Neural cell (in vitro differentiated cells): Measurements from ENCODE around the gene MS4A18. TPM values are rescaled to one million over a fixed set of nuclear protein-coding genes. Genes with fewer than 3 reads are reported as not detected.

Source experiments
- H2AFZ ChIP-seq: fragments of 200-600, 300-800 bp; sonication (generic), shearing (Covaris generic); 2 replicates; pipeline ENCODE4 v1.6.0; 2014; ENCODE audit warnings: low read depth, mild to moderate bottlenecking, antibody characterized with exemption, low read length, moderate library complexity
- H3F3A ChIP-seq: fragments of 200-600 bp; shearing (Covaris generic); 2 replicates; pipeline ENCODE4 v1.6.1; 2016; ENCODE audit warnings: mild to moderate bottlenecking, moderate library complexity, mixed read lengths, antibody characterized with exemption, low read length; ENCODE audit not compliant: insufficient read depth, poor library complexity, severe bottlenecking
- H3K27ac ChIP-seq: fragments of 200-600, 300-800 bp; sonication (generic), shearing (Covaris generic); 2 replicates; pipeline ENCODE4 v1.5.1; 2014; ENCODE audit warnings: mild to moderate bottlenecking, low read length, moderate library complexity
- H3K27me3 ChIP-seq: fragments of 300-800, 200-600 bp; sonication (generic), shearing (Covaris generic); 2 replicates; pipeline ENCODE4 v1.6.0; 2014; ENCODE audit warnings: mild to moderate bottlenecking, low read depth, low read length, moderate library complexity; ENCODE audit not compliant: insufficient read depth
- H3K36me3 ChIP-seq: fragments of 300-800, 200-600 bp; sonication (generic), shearing (Covaris generic); 2 replicates; pipeline ENCODE4 v1.5.1; 2014; ENCODE audit warnings: mild to moderate bottlenecking, antibody characterized with exemption, low read length, moderate library complexity; ENCODE audit not compliant: insufficient read depth
- H3K4me2 ChIP-seq: fragments of 300-800, 200-600 bp; sonication (generic), shearing (Covaris generic); 2 replicates; pipeline ENCODE4 v1.6.0; 2014; ENCODE audit warnings: mild to moderate bottlenecking, low read length
- H3K4me3 ChIP-seq: fragments of 300-800, 200-600 bp; sonication (generic), shearing (Covaris generic); 2 replicates; pipeline ENCODE4 v1.5.1; 2014; ENCODE audit warnings: mild to moderate bottlenecking, low read length, moderate library complexity
- H3K79me2 ChIP-seq: fragments of 200-600 bp; shearing (Covaris generic); replicated peaks from 2 replicates; pipeline ENCODE4 v1.6.0; 2014; ENCODE audit warnings: mild to moderate bottlenecking, low read length, moderate library complexity; ENCODE audit not compliant: insufficient read depth
- H3K9ac ChIP-seq: fragments of 300-800, 200-600 bp; sonication (generic), shearing (Covaris generic); 2 replicates; pipeline ENCODE4 v1.6.1; 2016; ENCODE audit warnings: mild to moderate bottlenecking, low read length, mixed read lengths
- H3K9me2 ChIP-seq: fragments of 200-600 bp; shearing (Covaris generic); 2 replicates; pipeline ENCODE4 v1.6.1; 2016; ENCODE audit warnings: mild to moderate bottlenecking, low read length, mixed read lengths; ENCODE audit not compliant: insufficient read depth
- H3K9me3 ChIP-seq: fragments of 200-600, 300-800 bp; sonication (generic), shearing (Covaris generic); 2 replicates; pipeline ENCODE4 v1.6.1; 2016; ENCODE audit warnings: mild to moderate bottlenecking, mixed run types, low read length, moderate library complexity, mixed read lengths
- H4K20me1 ChIP-seq: fragments of 200-600 bp; shearing (Covaris generic); 2 replicates; pipeline ENCODE4 v1.6.1; 2016; ENCODE audit warnings: mild to moderate bottlenecking, mixed run types; ENCODE audit not compliant: insufficient read depth
- EP300 ChIP-seq: fragments of 450-650 bp; conservative IDR thresholded peaks from 2 replicates; pipeline ENCODE4 v1.6.1; 2014; ENCODE audit warnings: antibody characterized with exemption, mild to moderate bottlenecking, moderate library complexity; ENCODE audit not compliant: poor library complexity, severe bottlenecking
- EZH2 ChIP-seq: fragments of 200-600, 300-800 bp; shearing (Covaris generic), sonication (generic); IDR thresholded peaks from 2 replicates; pipeline ENCODE4 v1.6.1; 2014; ENCODE audit warnings: antibody characterized with exemption, low read length, borderline replicate concordance, mild to moderate bottlenecking; ENCODE audit not compliant: insufficient read depth, poor library complexity, severe bottlenecking
- MXI1 ChIP-seq: fragments of 450-650 bp; conservative IDR thresholded peaks from 2 replicates; pipeline ENCODE4 v1.6.1; 2014; ENCODE audit warnings: antibody characterized with exemption, mild to moderate bottlenecking; ENCODE audit not compliant: poor library complexity, severe bottlenecking
- POLR2AphosphoS5 ChIP-seq: IDR thresholded peaks from 2 replicates; pipeline ENCODE4 v1.6.1; 2012
- RAD21 ChIP-seq: fragments of 450-650 bp; conservative IDR thresholded peaks from 2 replicates; pipeline ENCODE4 v1.6.1; 2014; ENCODE audit warnings: antibody characterized with exemption, mild to moderate bottlenecking, moderate library complexity
- SMC3 ChIP-seq: fragments of 450-650 bp; conservative IDR thresholded peaks from 2 replicates; pipeline ENCODE4 v1.6.1; 2014; ENCODE audit warnings: antibody characterized with exemption, mild to moderate bottlenecking, moderate library complexity; ENCODE audit not compliant: poor library complexity
- TAF1 ChIP-seq: IDR thresholded peaks from 2 replicates; pipeline ENCODE4 v1.6.1; 2012; ENCODE audit warnings: low read depth
- polyA plus RNA-seq: library from polyadenylated mRNA; depleted of rRNA; stranded (reverse); fragments of >200 nt; gene quantifications from 2 replicates; pipeline ENCODE4 v1.2.3, GENCODE V29; 2014
- TF ChIP-seq, protein P1 (sequence below): IDR thresholded peaks from 2 replicates; pipeline ENCODE4 v1.6.1; 2012; ENCODE audit warnings: borderline replicate concordance
- TF ChIP-seq, protein P2 (sequence below): fragments of 450-650 bp; IDR thresholded peaks from 2 replicates; pipeline ENCODE4 v1.5.1; 2014; ENCODE audit warnings: antibody characterized with exemption, mild to moderate bottlenecking, moderate library complexity; ENCODE audit not compliant: poor library complexity, severe bottlenecking

Gene MS4A18
- polyA plus RNA-seq, 1 donor from 2014 or later, result not detected

DNA sequence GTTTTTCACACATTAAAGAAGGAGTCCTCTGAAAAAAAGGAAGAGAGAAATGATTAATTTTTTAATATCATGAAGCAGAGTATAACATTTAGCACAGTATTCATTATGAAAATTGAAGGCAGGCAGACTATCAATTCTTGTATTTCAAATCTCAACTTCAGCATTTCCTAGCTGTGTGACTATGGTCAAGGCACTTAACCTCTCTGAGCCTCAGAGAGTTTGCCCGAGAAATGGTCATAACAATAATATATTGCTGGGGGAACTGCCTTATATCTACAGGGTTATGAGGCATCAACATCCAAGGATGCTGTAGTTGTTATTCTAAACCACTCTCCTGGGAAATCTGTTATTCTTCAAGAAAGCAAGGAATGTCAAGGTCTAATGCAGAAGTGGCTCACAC is 1.1 kb downstream of the MS4A18 start:
- Histone ChIP-seq H3K4me2 (no peak overlapping the region), H3K9ac (no peak overlapping the region), H3K9me3 (no peaks in the 10 kb centered on the region), H3F3A (no peaks in the 10 kb centered on the region), H3K36me3 (no peaks in the 10 kb centered on the region), H3K9me2 (no peaks in the 10 kb centered on the region), H4K20me1 (no peaks in the 10 kb centered on the region), H3K79me2 (no peaks in the 10 kb centered on the region), H3K27me3 (no peaks in the 10 kb centered on the region), H2AFZ (no peak overlapping the region), H3K4me3 (no peak overlapping the region), H3K27ac (no peak overlapping the region)
- TF ChIP-seq EP300, result no peak
- no peak for TF ChIP-seq TAF1
- TF ChIP-seq MXI1, result no peak
- TF ChIP-seq RAD21, result no peak
- TF ChIP-seq POLR2AphosphoS5, result no peak

DNA sequence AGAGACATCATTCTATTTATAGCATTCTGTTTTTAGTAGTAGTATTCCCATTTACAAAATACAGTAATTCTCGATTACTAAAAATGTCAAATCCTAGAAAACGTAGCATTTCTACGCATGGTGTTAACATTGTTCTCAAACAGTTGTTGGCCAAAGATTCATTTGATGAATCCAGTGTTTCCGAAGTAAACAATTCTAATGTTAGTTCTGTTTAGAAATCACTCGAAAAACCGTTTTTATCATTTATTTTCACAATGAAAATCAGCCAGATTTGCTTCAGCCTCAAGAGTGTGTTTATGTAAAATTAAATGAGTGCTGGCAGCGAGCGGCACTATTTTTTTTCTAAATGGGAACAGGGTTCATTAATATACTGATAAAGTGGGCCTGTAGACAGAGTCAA is 7.1 kb downstream of the MS4A18 start:
- Histone ChIP-seq H3K27me3 (no peaks in the 10 kb centered on the region), H3K4me3 (no peak overlapping the region), H4K20me1 (no peaks in the 10 kb centered on the region), H3K9me2 (no peaks in the 10 kb centered on the region), H2AFZ (no peak overlapping the region), H3K9me3 (no peaks in the 10 kb centered on the region), H3K36me3 (no peaks in the 10 kb centered on the region), H3K27ac (no peak overlapping the region), H3F3A (no peaks in the 10 kb centered on the region), H3K9ac (no peak overlapping the region), H3K4me2 (no peak overlapping the region), H3K79me2 (no peaks in the 10 kb centered on the region)
- TF ChIP-seq EP300 (no peak), POLR2AphosphoS5 (no peak), MXI1 (no peak), TAF1 (no peak), EZH2 (no peak), RAD21 (no peak), SMC3 (no peak)
- TF ChIP-seq, protein P1, sequence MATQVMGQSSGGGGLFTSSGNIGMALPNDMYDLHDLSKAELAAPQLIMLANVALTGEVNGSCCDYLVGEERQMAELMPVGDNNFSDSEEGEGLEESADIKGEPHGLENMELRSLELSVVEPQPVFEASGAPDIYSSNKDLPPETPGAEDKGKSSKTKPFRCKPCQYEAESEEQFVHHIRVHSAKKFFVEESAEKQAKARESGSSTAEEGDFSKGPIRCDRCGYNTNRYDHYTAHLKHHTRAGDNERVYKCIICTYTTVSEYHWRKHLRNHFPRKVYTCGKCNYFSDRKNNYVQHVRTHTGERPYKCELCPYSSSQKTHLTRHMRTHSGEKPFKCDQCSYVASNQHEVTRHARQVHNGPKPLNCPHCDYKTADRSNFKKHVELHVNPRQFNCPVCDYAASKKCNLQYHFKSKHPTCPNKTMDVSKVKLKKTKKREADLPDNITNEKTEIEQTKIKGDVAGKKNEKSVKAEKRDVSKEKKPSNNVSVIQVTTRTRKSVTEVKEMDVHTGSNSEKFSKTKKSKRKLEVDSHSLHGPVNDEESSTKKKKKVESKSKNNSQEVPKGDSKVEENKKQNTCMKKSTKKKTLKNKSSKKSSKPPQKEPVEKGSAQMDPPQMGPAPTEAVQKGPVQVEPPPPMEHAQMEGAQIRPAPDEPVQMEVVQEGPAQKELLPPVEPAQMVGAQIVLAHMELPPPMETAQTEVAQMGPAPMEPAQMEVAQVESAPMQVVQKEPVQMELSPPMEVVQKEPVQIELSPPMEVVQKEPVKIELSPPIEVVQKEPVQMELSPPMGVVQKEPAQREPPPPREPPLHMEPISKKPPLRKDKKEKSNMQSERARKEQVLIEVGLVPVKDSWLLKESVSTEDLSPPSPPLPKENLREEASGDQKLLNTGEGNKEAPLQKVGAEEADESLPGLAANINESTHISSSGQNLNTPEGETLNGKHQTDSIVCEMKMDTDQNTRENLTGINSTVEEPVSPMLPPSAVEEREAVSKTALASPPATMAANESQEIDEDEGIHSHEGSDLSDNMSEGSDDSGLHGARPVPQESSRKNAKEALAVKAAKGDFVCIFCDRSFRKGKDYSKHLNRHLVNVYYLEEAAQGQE, result no peak
- TF ChIP-seq, protein P2, sequence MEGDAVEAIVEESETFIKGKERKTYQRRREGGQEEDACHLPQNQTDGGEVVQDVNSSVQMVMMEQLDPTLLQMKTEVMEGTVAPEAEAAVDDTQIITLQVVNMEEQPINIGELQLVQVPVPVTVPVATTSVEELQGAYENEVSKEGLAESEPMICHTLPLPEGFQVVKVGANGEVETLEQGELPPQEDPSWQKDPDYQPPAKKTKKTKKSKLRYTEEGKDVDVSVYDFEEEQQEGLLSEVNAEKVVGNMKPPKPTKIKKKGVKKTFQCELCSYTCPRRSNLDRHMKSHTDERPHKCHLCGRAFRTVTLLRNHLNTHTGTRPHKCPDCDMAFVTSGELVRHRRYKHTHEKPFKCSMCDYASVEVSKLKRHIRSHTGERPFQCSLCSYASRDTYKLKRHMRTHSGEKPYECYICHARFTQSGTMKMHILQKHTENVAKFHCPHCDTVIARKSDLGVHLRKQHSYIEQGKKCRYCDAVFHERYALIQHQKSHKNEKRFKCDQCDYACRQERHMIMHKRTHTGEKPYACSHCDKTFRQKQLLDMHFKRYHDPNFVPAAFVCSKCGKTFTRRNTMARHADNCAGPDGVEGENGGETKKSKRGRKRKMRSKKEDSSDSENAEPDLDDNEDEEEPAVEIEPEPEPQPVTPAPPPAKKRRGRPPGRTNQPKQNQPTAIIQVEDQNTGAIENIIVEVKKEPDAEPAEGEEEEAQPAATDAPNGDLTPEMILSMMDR, result no peak

DNA sequence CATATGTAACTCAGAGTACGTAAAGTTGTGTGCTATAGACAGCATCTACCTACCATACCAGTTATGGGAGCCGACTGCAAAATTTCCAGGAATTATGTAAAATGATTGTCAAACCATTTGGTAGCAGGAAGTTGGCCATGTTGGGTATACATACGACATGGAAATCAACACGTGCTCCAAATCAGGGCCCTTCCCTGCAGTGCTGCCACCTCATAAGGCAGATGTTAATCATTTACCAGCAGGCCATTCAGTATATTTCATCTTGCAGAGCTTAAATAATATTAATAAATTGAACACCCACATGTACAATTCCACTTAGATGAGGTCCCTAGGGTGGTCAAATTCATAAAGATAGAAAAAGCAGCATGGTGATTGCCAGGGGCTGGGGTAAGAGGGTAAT is 9.8 kb downstream of the MS4A18 start:
- Histone ChIP-seq H3K9ac (no peak overlapping the region), H3K36me3 (no peaks in the 10 kb centered on the region), H4K20me1 (no peaks in the 10 kb centered on the region), H2AFZ (no peak overlapping the region), H3K27me3 (no peaks in the 10 kb centered on the region), H3K27ac (no peak overlapping the region), H3K4me3 (no peak overlapping the region), H3K9me2 (no peaks in the 10 kb centered on the region), H3K79me2 (no peaks in the 10 kb centered on the region), H3K4me2 (no peak overlapping the region), H3K9me3 (no peaks in the 10 kb centered on the region), H3F3A (no peaks in the 10 kb centered on the region)
- TF ChIP-seq, protein P1, result no peak
- TF ChIP-seq, protein P2, result no peak
- TF ChIP-seq POLR2AphosphoS5 (no peak), SMC3 (no peak), RAD21 (no peak), EP300 (no peak), TAF1 (no peak), EZH2 (no peak), MXI1 (no peak)
